GM12875 (cell line): Measurements from ENCODE around the gene SCRN1.

Experiments
- H3K4me3 ChIP-seq: one replicate; pipeline ENCODE4 v1.5.1; 2011; ENCODE audit warnings: low read depth, low read length, control low read depth
- TF ChIP-seq, protein P1 (sequence below): IDR thresholded peaks from 2 replicates; pipeline ENCODE4 v1.5.1; 2011; ENCODE audit warnings: low read depth, mild to moderate bottlenecking, control low read depth, inconsistent platforms, low read length, moderate library complexity, borderline replicate concordance; ENCODE audit not compliant: insufficient read depth

Gene SCRN1

DNA sequence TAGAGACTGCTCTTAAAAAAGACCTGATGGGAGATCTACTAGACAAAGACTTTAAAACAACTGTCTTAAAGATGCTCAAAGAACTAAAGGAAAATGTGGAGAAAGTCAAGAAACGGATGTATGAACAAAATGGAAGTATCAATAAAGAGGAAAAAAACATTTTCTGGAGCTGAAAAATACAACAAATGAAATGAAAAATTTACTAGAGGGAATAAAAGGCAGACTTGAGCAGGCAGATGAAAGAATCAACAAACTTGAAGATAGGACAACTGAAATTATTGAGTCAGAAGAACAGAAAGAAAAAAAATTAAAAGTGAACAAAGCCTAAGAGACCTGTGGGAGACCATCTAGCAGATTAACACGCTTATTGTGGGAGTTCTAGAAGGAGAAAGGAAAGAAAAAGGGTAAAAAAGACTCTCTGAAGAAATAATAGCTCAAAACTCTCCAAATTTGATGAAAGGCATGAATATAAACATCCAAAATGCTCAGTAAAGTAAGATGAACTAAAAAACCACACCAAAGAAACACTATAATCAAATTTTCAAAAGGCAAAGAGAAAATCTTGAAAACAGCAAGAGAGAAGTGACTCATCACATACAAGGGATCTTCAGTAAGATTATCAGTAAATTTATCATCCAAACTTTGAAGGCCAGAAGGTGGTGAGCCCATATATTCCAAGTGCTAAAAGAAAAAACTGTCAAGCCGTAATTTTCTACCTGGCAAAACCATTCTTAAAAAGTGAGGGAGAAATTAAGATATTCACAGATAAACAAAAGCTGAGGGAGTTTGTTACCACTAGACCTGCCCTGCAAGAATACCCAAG is 83.2 kb downstream of the SCRN1 start:
- TF ChIP-seq, protein P1, sequence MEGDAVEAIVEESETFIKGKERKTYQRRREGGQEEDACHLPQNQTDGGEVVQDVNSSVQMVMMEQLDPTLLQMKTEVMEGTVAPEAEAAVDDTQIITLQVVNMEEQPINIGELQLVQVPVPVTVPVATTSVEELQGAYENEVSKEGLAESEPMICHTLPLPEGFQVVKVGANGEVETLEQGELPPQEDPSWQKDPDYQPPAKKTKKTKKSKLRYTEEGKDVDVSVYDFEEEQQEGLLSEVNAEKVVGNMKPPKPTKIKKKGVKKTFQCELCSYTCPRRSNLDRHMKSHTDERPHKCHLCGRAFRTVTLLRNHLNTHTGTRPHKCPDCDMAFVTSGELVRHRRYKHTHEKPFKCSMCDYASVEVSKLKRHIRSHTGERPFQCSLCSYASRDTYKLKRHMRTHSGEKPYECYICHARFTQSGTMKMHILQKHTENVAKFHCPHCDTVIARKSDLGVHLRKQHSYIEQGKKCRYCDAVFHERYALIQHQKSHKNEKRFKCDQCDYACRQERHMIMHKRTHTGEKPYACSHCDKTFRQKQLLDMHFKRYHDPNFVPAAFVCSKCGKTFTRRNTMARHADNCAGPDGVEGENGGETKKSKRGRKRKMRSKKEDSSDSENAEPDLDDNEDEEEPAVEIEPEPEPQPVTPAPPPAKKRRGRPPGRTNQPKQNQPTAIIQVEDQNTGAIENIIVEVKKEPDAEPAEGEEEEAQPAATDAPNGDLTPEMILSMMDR: no peak
- no peak overlapping the region for H3K4me3 ChIP-seq

DNA sequence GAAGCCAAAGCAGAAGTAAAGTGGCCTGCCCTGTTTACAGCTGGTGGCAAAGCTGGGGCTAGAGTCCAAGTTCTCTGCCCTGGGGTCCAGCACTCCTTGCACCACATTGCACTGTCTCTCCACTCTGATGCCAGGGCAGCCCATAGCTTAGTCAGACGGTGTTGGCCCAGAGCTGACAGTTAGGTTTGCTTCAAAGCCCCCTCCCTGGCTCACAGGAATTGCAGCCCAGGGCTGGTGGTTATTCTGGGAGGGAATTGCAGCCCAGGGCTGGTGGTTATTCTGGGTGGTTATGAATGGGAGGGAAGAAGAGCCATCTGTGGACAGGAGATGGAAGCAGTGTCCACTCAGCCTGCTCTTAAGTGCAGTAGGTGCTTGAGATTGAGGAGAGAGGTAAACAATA is 88.9 kb downstream of the SCRN1 start:
- no peak overlapping the region for H3K4me3 ChIP-seq
- TF ChIP-seq, protein P1: no peak

DNA sequence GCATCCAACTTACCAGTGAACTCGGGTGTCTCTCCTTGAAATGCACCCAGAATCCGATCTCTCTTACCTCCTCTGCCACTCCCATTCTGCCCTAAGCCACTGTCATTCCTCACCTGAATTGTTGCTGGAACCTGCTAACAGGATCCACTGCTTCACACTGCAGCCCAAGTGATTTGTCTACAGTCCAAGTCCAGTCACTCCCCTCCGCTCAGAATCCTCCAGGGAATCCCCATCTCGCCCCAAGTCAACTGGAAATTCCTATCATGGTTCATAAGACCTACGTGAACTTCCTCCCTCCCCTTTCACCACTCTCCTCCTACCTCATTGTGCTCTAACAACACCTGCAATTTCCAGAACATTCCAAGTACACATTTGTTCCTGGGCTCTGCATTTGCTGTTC is 91.3 kb downstream of the SCRN1 start:
- TF ChIP-seq, protein P1: no peak
- H3K4me3 ChIP-seq: no peak overlapping the region

DNA sequence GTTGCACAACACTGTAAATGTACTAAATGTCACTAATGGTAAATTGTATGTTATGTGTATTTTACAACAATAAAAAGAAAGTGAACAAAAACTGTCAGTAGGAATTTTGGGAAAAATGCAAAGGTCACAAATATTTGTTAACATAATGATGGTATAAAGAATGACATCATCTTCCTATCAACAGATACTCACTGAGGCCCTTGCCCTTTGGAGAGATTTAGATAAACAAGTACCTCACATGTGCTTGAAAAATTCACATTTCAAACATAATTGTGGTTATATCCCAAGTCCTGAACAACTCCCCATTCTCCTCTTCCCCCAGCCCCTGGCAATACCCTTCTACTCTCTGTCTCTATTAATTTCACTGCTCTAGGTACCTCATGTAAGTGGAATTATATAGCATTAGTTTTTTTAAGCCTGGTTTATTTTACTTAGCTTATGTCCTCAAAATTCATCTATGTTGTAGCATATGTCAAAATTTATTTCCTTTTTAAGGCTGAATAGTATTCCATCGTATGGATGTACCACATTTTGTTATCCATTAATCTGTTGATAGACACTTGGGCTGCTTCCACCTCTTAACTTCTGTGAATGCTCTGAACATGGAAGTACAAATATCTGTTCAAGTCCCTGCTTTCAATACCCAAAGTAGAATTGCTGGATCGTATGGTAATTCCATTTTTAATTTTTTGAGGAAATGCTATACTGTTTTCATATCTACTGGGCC is 92.8 kb downstream of the SCRN1 start:
- TF ChIP-seq, protein P1: no peak
- no peak overlapping the region for H3K4me3 ChIP-seq

DNA sequence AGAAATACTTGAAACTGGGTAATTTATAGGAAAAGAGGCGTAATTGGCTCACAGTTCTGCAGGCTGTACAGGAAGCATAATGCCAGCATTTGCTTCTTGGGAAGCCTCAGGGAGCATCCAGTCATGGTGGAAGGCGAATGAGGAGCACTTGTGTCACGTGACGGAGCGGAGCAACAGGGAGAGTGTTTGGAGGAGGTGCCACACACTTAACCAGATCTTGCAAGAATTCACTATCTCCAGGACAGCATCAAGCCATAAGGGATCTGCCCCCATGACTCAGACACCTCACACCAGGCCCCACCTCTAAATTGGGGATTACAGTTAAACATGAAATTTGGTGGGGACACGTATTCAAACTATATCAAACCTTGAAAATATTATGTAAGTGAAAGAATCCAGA is 94.0 kb downstream of the SCRN1 start:
- no peak overlapping the region for H3K4me3 ChIP-seq
- TF ChIP-seq, protein P1: no peak

DNA sequence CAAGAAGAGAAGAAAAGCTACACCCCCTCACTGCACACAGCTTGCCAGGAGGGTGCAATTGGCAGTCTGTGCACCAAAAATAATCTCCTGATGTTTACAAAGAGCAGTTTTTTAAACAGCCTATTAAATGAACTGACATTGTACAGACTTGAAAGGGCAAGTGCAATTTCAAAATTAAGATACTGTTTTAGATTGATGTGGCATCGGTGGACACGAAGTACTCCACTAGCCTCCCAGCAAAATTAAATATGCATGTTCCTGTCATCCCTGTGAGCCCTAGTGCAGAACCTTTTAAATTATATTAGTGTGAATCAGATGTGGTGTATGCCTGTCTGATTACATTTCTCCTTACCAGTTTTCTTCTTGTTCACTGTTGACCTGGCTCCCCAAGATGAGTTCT is 95.3 kb downstream of the SCRN1 start:
- no peak overlapping the region for H3K4me3 ChIP-seq
- TF ChIP-seq, protein P1: no peak
